GM19395 (cell line): Measurements from ENCODE around the gene ATP5PD.
A peak's percentile ranks its signal among the peaks of the same experiment; 100 is the strongest.
"Not testable (repeated sequence)": the region's sequence is repeated elsewhere in the genome, so short reads cannot be mapped to it uniquely, and the experiment has no call there.

Experiments used
- ATAC-seq: cut with Tn5 transposase; IDR thresholded peaks from one replicate; pipeline ENCODE4 v1.9.1; 2021; ENCODE audit warnings: mild to moderate bottlenecking, moderate library complexity; ENCODE audit not compliant: unreplicated experiment

ATP5PD gene

GRCh38 chr17:75025398-75025734 is 21.4 kb downstream of the ATP5PD start:
- not testable (repeated sequence) for ATAC-seq

GRCh38 chr17:75024686-75025397 is 21.9 kb downstream of the ATP5PD start:
- ATAC-seq: no peak

- no peak for ATAC-seq
Measured at GRCh38 chr17:75020331-75021110, 26.2 kb downstream of the ATP5PD start.

- no peak for ATAC-seq
Measured at GRCh38 chr17:75019710-75020109, 27.1 kb downstream of the ATP5PD start.

- no peak for ATAC-seq
Measured at GRCh38 chr17:75019146-75019545, 27.6 kb downstream of the ATP5PD start.

- ATAC-seq: no peak
Measured at GRCh38 chr17:75013092-75013559, 33.6 kb downstream of the ATP5PD start.

- peak; percentile 89 for ATAC-seq
Measured at GRCh38 chr17:75012346-75013091, 34.2 kb downstream of the ATP5PD start, which contains the start of gene MRPL58. TSS of gene MRPL58 (plus strand) at chr17:75012670. CDS start at chr17:75012687, 17 bp downstream.

- no peak for ATAC-seq
Measured at GRCh38 chr17:75012096-75012345, 34.7 kb downstream of the ATP5PD start.

GRCh38 chr17:75011401-75012095 is 35.2 kb downstream of the ATP5PD start:
- ATAC-seq: no peak

- ATAC-seq: no peak
Measured at GRCh38 chr17:75010683-75011400, 35.9 kb downstream of the ATP5PD start.

GRCh38 chr17:75009139-75009724 is 37.5 kb downstream of the ATP5PD start:
- ATAC-seq: no peak

- ATAC-seq: no peak
Measured at GRCh38 chr17:75008373-75008772, 38.4 kb downstream of the ATP5PD start.

GRCh38 chr17:75006653-75007052 is 40.1 kb downstream of the ATP5PD start:
- ATAC-seq: no peak

GRCh38 chr17:75006084-75006483 is 40.7 kb downstream of the ATP5PD start:
- ATAC-seq: not testable (repeated sequence)

GRCh38 chr17:75005291-75005690 is 41.5 kb downstream of the ATP5PD start:
- no peak for ATAC-seq

- ATAC-seq: no peak
Measured at GRCh38 chr17:75004371-75004770, 42.4 kb downstream of the ATP5PD start.

- ATAC-seq: no peak
Measured at GRCh38 chr17:75003957-75004355, 42.8 kb downstream of the ATP5PD start.

GRCh38 chr17:75003070-75003956 is 43.5 kb downstream of the ATP5PD start:
- ATAC-seq: no peak
